ENCODE results near the gene CELSR1. TPM values are rescaled to one million over a fixed set of nuclear protein-coding genes. Genes with fewer than 3 reads are reported as not detected.

CELSR1 gene
- polyA plus RNA-seq, 1 experiment, result 0.14 TPM

GRCh38 chr22:46469711-46470110 is 67.7 kb downstream of the CELSR1 start:
- Histone ChIP-seq H3K27ac (ENCODE audit: low read depth, low read length) (no peak overlapping the region), H3K27me3 (ENCODE audit: control insufficient read depth, insufficient read depth, low read length) (peaks cover 23% of the 10 kb centered on the region), H3K9me3 (ENCODE audit: control insufficient read depth, insufficient read depth, low read length) (peaks cover 12% of the 10 kb centered on the region), H3K4me3 (ENCODE audit: low read depth, low read length) (no peak overlapping the region)
- POLR2A ChIA-PET, result interaction anchor here (0.5 kb wide), 1 partner anchor 9 kb away, joined by 3 read pairs; no protein-coding TSS in a partner anchor
- CTCF ChIA-PET, result no interaction called here
- TF ChIP-seq CTCF (IDR thresholded peaks at IDR 0.05; ENCODE audit: low read depth, low read length), result no peak
- no peak for DNase-seq (ENCODE audit: low read depth, low spot score)

GRCh38 chr22:46467006-46467405 is 70.4 kb downstream of the CELSR1 start:
- CTCF ChIA-PET, result no interaction called here
- POLR2A ChIA-PET, result no interaction called here
- peaks cover 9% of the 10 kb centered on the region for H3K27me3 ChIP-seq (ENCODE audit: control insufficient read depth, insufficient read depth, low read length)
- no peak for DNase-seq (ENCODE audit: low read depth, low spot score)
- peaks cover 17% of the 10 kb centered on the region for H3K9me3 ChIP-seq (ENCODE audit: control insufficient read depth, insufficient read depth, low read length)
- H3K4me3 ChIP-seq (ENCODE audit: low read depth, low read length), result no peak overlapping the region
- H3K27ac ChIP-seq (ENCODE audit: low read depth, low read length), result no peak overlapping the region
- no peak for TF ChIP-seq CTCF (IDR thresholded peaks at IDR 0.05; ENCODE audit: low read depth, low read length)

GRCh38 chr22:46466255-46466676 is 71.2 kb downstream of the CELSR1 start:
- Histone ChIP-seq H3K9me3 (ENCODE audit: control insufficient read depth, insufficient read depth, low read length) (peaks cover 22% of the 10 kb centered on the region), H3K27ac (ENCODE audit: low read depth, low read length) (no peak overlapping the region), H3K4me3 (ENCODE audit: low read depth, low read length) (no peak overlapping the region), H3K27me3 (ENCODE audit: control insufficient read depth, insufficient read depth, low read length) (peaks cover 7% of the 10 kb centered on the region)
- CTCF ChIA-PET, result no interaction called here
- DNase-seq (ENCODE audit: low read depth, low spot score), result no peak
- no peak for TF ChIP-seq CTCF (IDR thresholded peaks at IDR 0.05; ENCODE audit: low read depth, low read length)
- POLR2A ChIA-PET, result no interaction called here

GRCh38 chr22:46465793-46466192 is 71.6 kb downstream of the CELSR1 start:
- no peak for DNase-seq (ENCODE audit: low read depth, low spot score)
- Histone ChIP-seq H3K9me3 (ENCODE audit: control insufficient read depth, insufficient read depth, low read length) (peaks cover 22% of the 10 kb centered on the region), H3K27me3 (ENCODE audit: control insufficient read depth, insufficient read depth, low read length) (peaks cover 10% of the 10 kb centered on the region), H3K27ac (ENCODE audit: low read depth, low read length) (no peak overlapping the region), H3K4me3 (ENCODE audit: low read depth, low read length) (no peak overlapping the region)
- CTCF ChIA-PET, result no interaction called here
- POLR2A ChIA-PET, result no interaction called here
- TF ChIP-seq CTCF (IDR thresholded peaks at IDR 0.05; ENCODE audit: low read depth, low read length), result no peak

- TF ChIP-seq CTCF (IDR thresholded peaks at IDR 0.05; ENCODE audit: low read depth, low read length), result no peak
- H3K27me3 ChIP-seq (ENCODE audit: control insufficient read depth, insufficient read depth, low read length), result peaks cover 15% of the 10 kb centered on the region
- H3K4me3 ChIP-seq (ENCODE audit: low read depth, low read length), result no peak overlapping the region
- ChIA-PET CTCF (no interaction called here), POLR2A (no interaction called here)
- H3K9me3 ChIP-seq (ENCODE audit: control insufficient read depth, insufficient read depth, low read length), result peaks cover 22% of the 10 kb centered on the region
- no peak for DNase-seq (ENCODE audit: low read depth, low spot score)
- H3K27ac ChIP-seq (ENCODE audit: low read depth, low read length), result no peak overlapping the region
These were observed 72.1 kb downstream of the CELSR1 start for GRCh38 chr22:46465345-46465720.

All from AG04450 (cell line).